K562 (cell line): ENCODE measurements around the gene TRPM2. TPM values are rescaled to one million over a fixed set of nuclear protein-coding genes. Genes with fewer than 3 reads are reported as not detected.

Experiments
- DDX20 ChIP-seq: fragments of 450-650 bp; IDR thresholded peaks from 2 replicates; pipeline ENCODE4 v1.6.1; 2016; ENCODE audit warnings: missing genetic modification characterization, low read depth, mild to moderate bottlenecking, missing compliant biosample characterization, moderate library complexity
- MYC ChIP-seq, 2 experiments: fragments of 250-450 bp in 1 of 2; sonication (Bioruptor Pico) in 1 of 2; IDR thresholded peaks; 2 replicates each; pipeline versions ENCODE4 v1.5.1 to v1.6.1; 2012 to 2021; ENCODE audit warnings: low read depth in 2 of 2, borderline replicate concordance in 1 of 2, improper control_type of control experiment in 1 of 2, low read length in 1 of 2, mild to moderate bottlenecking in 1 of 2, moderate library complexity in 1 of 2
- YBX1 ChIP-seq: fragments of 450-650 bp; IDR thresholded peaks from 2 replicates; pipeline ENCODE4 v1.7.1; 2016; ENCODE audit warnings: mild to moderate bottlenecking
- ZNF384 ChIP-seq: IDR thresholded peaks from 2 replicates; pipeline ENCODE4 v1.6.1; 2012; ENCODE audit warnings: low read depth, low read length, improper control_type of control experiment
- polyA plus RNA-seq, 8 experiments: library from polyadenylated mRNA; depleted of rRNA in 4 of 8; stranded (reverse) in 5 of 8; unstranded in 3 of 8; fragments of >200 nt; fragmentation: Nextera tagmentation in 2 of 8; fragmentation: Illumina TruSeq in 1 of 8; extraction: Ambion mirVana in 2 of 8; extraction: Trizol in 1 of 8; gene quantifications; 2 replicates each; pipeline versions ENCODE4 v1.2.1 to v1.2.3, GENCODE V29; 2011 to 2014; ENCODE audit warnings: inconsistent platforms in 1 of 8, missing spikeins in 1 of 8
- total RNA-seq, 7 experiments: library from RNA; depleted of rRNA in 6 of 7; stranded (reverse); fragments of >200 nt in 6 of 7; fragmentation: Illumina TruSeq in 2 of 7; extraction: Trizol in 2 of 7; gene quantifications; 2 replicates each; pipeline versions ENCODE4 v1.2.1 to v1.2.3, GENCODE V29; 2011 to 2021; ENCODE audit warnings: low replicate concordance in 1 of 7
- TF ChIP-seq, protein P1 (sequence below): sonication (generic); formaldehyde crosslinking; IDR thresholded peaks from 2 replicates; pipeline ENCODE4 v1.9.0; 2022; ENCODE audit warnings: mild to moderate bottlenecking, missing genetic modification reagents
- TF ChIP-seq, protein P2 (sequence below): fragments of 450-650 bp; IDR thresholded peaks from 2 replicates; pipeline ENCODE4 v1.6.1; 2016; ENCODE audit warnings: mild to moderate bottlenecking, moderate library complexity
- TF ChIP-seq, protein P3 (sequence below), 2 experiments: IDR thresholded peaks; 2 replicates each; pipeline ENCODE4 v1.6.1; 2011; ENCODE audit warnings: borderline replicate concordance in 1 of 2, control low read depth in 1 of 2, low read depth in 1 of 2, low read length in 1 of 2, mild to moderate bottlenecking in 1 of 2, mixed read lengths in 1 of 2, moderate library complexity in 1 of 2; ENCODE audit not compliant: insufficient read depth in 1 of 2, insufficient read length in 1 of 2, poor library complexity in 1 of 2, severe bottlenecking in 1 of 2; ENCODE audit errors: extremely low read depth in 1 of 2
- TF ChIP-seq, protein P4 (sequence below): fragments of 200-800 bp; sonication (Bioruptor generic); IDR thresholded peaks from 2 replicates; pipeline ENCODE4 v1.6.1; 2017; ENCODE audit warnings: missing genetic modification characterization, missing compliant biosample characterization

TRPM2 gene
- total and polyA plus RNA-seq, 9 of the 15 experiments (the other 6 are each of a cell fraction or from before 2014, with no cell fraction given), result 0.33 to 2.1 (median 0.98) TPM; not detected in 2

DNA sequence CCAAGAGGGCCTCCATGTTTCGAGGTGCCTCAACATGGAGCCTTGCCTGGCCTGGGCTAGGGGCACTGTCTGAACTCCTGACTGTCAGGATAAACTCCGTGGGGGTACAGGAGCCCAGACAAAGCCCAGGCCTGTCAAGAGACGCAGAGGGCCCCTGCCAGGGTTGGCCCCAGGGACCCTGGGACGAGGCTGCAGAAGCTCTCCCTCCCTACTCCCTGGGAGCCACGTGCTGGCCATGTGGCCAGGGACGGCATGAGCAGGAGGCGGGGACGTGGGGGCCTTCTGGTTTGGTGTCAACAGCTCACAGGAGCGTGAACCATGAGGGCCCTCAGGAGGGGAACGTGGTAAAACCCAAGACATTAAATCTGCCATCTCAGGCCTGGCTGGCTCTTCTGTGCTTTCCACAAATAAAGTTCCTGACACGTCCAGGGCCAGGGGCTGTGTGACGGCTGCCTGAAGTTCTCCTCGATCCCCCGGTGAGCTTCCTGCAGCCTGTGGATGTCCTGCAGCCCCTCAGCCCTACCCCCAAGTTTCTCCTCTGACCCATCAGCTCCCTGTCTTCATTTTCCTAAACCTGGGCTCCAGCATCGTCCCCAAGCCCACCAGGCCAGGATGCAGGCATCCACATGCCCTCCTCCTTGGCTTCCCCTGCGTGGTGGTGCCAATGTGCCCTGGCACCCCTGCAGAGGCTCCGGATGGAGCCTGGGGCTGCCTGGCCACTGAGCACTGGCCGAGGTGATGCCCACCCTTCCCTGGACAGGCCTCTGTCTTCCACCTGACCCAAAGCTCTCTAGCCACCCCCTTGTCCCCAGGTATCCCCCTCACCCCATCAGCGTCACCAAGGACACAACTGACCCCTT is 89.1 kb downstream of the TRPM2 start (continued):
- TF ChIP-seq, protein P1, sequence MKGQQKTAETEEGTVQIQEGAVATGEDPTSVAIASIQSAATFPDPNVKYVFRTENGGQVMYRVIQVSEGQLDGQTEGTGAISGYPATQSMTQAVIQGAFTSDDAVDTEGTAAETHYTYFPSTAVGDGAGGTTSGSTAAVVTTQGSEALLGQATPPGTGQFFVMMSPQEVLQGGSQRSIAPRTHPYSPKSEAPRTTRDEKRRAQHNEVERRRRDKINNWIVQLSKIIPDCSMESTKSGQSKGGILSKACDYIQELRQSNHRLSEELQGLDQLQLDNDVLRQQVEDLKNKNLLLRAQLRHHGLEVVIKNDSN, result 0 out of 2 replicates have a peak, but pooled peaks have one; percentile 23
- TF ChIP-seq, protein P2, sequence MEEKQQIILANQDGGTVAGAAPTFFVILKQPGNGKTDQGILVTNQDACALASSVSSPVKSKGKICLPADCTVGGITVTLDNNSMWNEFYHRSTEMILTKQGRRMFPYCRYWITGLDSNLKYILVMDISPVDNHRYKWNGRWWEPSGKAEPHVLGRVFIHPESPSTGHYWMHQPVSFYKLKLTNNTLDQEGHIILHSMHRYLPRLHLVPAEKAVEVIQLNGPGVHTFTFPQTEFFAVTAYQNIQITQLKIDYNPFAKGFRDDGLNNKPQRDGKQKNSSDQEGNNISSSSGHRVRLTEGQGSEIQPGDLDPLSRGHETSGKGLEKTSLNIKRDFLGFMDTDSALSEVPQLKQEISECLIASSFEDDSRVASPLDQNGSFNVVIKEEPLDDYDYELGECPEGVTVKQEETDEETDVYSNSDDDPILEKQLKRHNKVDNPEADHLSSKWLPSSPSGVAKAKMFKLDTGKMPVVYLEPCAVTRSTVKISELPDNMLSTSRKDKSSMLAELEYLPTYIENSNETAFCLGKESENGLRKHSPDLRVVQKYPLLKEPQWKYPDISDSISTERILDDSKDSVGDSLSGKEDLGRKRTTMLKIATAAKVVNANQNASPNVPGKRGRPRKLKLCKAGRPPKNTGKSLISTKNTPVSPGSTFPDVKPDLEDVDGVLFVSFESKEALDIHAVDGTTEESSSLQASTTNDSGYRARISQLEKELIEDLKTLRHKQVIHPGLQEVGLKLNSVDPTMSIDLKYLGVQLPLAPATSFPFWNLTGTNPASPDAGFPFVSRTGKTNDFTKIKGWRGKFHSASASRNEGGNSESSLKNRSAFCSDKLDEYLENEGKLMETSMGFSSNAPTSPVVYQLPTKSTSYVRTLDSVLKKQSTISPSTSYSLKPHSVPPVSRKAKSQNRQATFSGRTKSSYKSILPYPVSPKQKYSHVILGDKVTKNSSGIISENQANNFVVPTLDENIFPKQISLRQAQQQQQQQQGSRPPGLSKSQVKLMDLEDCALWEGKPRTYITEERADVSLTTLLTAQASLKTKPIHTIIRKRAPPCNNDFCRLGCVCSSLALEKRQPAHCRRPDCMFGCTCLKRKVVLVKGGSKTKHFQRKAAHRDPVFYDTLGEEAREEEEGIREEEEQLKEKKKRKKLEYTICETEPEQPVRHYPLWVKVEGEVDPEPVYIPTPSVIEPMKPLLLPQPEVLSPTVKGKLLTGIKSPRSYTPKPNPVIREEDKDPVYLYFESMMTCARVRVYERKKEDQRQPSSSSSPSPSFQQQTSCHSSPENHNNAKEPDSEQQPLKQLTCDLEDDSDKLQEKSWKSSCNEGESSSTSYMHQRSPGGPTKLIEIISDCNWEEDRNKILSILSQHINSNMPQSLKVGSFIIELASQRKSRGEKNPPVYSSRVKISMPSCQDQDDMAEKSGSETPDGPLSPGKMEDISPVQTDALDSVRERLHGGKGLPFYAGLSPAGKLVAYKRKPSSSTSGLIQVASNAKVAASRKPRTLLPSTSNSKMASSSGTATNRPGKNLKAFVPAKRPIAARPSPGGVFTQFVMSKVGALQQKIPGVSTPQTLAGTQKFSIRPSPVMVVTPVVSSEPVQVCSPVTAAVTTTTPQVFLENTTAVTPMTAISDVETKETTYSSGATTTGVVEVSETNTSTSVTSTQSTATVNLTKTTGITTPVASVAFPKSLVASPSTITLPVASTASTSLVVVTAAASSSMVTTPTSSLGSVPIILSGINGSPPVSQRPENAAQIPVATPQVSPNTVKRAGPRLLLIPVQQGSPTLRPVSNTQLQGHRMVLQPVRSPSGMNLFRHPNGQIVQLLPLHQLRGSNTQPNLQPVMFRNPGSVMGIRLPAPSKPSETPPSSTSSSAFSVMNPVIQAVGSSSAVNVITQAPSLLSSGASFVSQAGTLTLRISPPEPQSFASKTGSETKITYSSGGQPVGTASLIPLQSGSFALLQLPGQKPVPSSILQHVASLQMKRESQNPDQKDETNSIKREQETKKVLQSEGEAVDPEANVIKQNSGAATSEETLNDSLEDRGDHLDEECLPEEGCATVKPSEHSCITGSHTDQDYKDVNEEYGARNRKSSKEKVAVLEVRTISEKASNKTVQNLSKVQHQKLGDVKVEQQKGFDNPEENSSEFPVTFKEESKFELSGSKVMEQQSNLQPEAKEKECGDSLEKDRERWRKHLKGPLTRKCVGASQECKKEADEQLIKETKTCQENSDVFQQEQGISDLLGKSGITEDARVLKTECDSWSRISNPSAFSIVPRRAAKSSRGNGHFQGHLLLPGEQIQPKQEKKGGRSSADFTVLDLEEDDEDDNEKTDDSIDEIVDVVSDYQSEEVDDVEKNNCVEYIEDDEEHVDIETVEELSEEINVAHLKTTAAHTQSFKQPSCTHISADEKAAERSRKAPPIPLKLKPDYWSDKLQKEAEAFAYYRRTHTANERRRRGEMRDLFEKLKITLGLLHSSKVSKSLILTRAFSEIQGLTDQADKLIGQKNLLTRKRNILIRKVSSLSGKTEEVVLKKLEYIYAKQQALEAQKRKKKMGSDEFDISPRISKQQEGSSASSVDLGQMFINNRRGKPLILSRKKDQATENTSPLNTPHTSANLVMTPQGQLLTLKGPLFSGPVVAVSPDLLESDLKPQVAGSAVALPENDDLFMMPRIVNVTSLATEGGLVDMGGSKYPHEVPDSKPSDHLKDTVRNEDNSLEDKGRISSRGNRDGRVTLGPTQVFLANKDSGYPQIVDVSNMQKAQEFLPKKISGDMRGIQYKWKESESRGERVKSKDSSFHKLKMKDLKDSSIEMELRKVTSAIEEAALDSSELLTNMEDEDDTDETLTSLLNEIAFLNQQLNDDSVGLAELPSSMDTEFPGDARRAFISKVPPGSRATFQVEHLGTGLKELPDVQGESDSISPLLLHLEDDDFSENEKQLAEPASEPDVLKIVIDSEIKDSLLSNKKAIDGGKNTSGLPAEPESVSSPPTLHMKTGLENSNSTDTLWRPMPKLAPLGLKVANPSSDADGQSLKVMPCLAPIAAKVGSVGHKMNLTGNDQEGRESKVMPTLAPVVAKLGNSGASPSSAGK, result peak; percentile 93
- TF ChIP-seq DDX20 (tag) (no peak), YBX1 (no peak), ZNF384 (no peak), MYC (IDR thresholded peaks at IDR 0.05; ENCODE audit: low read depth, low read length) (peak; percentile 61), MYC (CRISPR knock-in tag; IDR thresholded peaks at IDR 0.05; ENCODE audit: borderline replicate concordance, low read depth) (no peak)
- TF ChIP-seq, protein P3, sequence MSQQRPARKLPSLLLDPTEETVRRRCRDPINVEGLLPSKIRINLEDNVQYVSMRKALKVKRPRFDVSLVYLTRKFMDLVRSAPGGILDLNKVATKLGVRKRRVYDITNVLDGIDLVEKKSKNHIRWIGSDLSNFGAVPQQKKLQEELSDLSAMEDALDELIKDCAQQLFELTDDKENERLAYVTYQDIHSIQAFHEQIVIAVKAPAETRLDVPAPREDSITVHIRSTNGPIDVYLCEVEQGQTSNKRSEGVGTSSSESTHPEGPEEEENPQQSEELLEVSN (IDR thresholded peaks at IDR 0.05; ENCODE audit: borderline replicate concordance in 1 of 2, extremely low read depth in 1 of 2, insufficient read depth in 1 of 2, insufficient read length in 1 of 2, low read depth in 1 of 2, low read length in 1 of 2, poor library complexity in 1 of 2, severe bottlenecking in 1 of 2), result peak; percentile 65 to 79
- TF ChIP-seq, protein P4, sequence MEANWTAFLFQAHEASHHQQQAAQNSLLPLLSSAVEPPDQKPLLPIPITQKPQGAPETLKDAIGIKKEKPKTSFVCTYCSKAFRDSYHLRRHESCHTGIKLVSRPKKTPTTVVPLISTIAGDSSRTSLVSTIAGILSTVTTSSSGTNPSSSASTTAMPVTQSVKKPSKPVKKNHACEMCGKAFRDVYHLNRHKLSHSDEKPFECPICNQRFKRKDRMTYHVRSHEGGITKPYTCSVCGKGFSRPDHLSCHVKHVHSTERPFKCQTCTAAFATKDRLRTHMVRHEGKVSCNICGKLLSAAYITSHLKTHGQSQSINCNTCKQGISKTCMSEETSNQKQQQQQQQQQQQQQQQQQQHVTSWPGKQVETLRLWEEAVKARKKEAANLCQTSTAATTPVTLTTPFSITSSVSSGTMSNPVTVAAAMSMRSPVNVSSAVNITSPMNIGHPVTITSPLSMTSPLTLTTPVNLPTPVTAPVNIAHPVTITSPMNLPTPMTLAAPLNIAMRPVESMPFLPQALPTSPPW, result no peak
